HG03354 (cell line): ENCODE results near the gene BRF1.
"Not testable (repeated sequence)": the region's sequence is repeated elsewhere in the genome, so short reads cannot be mapped to it uniquely, and the experiment has no call there.

Experiments used
- ATAC-seq: cut with Tn5 transposase; IDR thresholded peaks from one replicate; pipeline ENCODE4 v1.9.1; 2021; ENCODE audit warnings: mild to moderate bottlenecking; ENCODE audit not compliant: unreplicated experiment, poor library complexity, severe bottlenecking

The BRF1 gene

GRCh38 chr14:105300542-105301102 lies at the start of gene BRF1:
TSS of gene BRF1 (minus strand) at chr14:105301001. CDS start at chr14:105300629, 372 bp downstream.
- peak; percentile 88 for ATAC-seq

- no peak for ATAC-seq
Observed at GRCh38 chr14:105349992-105350391, 49.2 kb upstream of the BRF1 start.

GRCh38 chr14:105348945-105349699 lies 48.3 kb upstream of the BRF1 start:
- ATAC-seq, result no peak

- ATAC-seq, result no peak
Observed at GRCh38 chr14:105348169-105348944, 47.6 kb upstream of the BRF1 start.

- no peak for ATAC-seq
Observed at GRCh38 chr14:105347587-105347968, 46.8 kb upstream of the BRF1 start.

- no peak for ATAC-seq
Observed at GRCh38 chr14:105346876-105347586, 46.2 kb upstream of the BRF1 start.

GRCh38 chr14:105346200-105346533 lies 45.4 kb upstream of the BRF1 start:
- ATAC-seq, result no peak

GRCh38 chr14:105343194-105343593 lies 42.4 kb upstream of the BRF1 start:
- no peak for ATAC-seq

- no peak for ATAC-seq
Observed at GRCh38 chr14:105340821-105341733, 40.3 kb upstream of the BRF1 start.

- ATAC-seq, result no peak
Observed at GRCh38 chr14:105337966-105338741, 37.4 kb upstream of the BRF1 start.

- no peak for ATAC-seq
Observed at GRCh38 chr14:105337433-105337832, 36.6 kb upstream of the BRF1 start.

- ATAC-seq, result no peak
Observed at GRCh38 chr14:105336477-105337287, 35.9 kb upstream of the BRF1 start.

- ATAC-seq, result no peak
Observed at GRCh38 chr14:105335735-105336476, 35.1 kb upstream of the BRF1 start.

GRCh38 chr14:105335231-105335542 lies 34.4 kb upstream of the BRF1 start:
- ATAC-seq, result not testable (repeated sequence)

GRCh38 chr14:105334383-105335230 lies 33.8 kb upstream of the BRF1 start:
- ATAC-seq, result no peak

- ATAC-seq, result no peak
Observed at GRCh38 chr14:105333613-105334364, 33.0 kb upstream of the BRF1 start.
